ENCODE results near the gene BLOC1S6. TPM values are rescaled to one million over a fixed set of nuclear protein-coding genes. Genes with fewer than 3 reads are reported as not detected.

The BLOC1S6 gene
- total and polyA plus RNA-seq, 2 of the 8 experiments (the other 6 are each of a cell fraction or from before 2014, with no cell fraction given) = 4.5 to 28.8 TPM

- no peak for TF ChIP-seq SRF (IDR thresholded peaks at IDR 0.05; ENCODE audit: low read depth, low read length)
- no peak for TF ChIP-seq CREB1 (IDR thresholded peaks at IDR 0.05)
- no peak for TF ChIP-seq SAP30 (IDR thresholded peaks at IDR 0.05; ENCODE audit: insufficient read depth, insufficient replicate concordance, low read length)
- no peak for TF ChIP-seq FOSL1 (IDR thresholded peaks at IDR 0.05; ENCODE audit: insufficient read depth, low read depth, low read length)
- TF ChIP-seq E2F6 (IDR thresholded peaks at IDR 0.05) = no peak
These were observed 66.7 kb downstream of the BLOC1S6 start (continued) for GRCh38 chr15:45653702-45654424.

Measured in H1 (cell line).